ENCODE data around the gene TUBG2.
A peak's percentile ranks its signal among the peaks of the same experiment; 100 is the strongest.
"Not testable (repeated sequence)": the region's sequence is repeated elsewhere in the genome, so short reads cannot be mapped to it uniquely, and the experiment has no call there.

TUBG2 gene

DNA sequence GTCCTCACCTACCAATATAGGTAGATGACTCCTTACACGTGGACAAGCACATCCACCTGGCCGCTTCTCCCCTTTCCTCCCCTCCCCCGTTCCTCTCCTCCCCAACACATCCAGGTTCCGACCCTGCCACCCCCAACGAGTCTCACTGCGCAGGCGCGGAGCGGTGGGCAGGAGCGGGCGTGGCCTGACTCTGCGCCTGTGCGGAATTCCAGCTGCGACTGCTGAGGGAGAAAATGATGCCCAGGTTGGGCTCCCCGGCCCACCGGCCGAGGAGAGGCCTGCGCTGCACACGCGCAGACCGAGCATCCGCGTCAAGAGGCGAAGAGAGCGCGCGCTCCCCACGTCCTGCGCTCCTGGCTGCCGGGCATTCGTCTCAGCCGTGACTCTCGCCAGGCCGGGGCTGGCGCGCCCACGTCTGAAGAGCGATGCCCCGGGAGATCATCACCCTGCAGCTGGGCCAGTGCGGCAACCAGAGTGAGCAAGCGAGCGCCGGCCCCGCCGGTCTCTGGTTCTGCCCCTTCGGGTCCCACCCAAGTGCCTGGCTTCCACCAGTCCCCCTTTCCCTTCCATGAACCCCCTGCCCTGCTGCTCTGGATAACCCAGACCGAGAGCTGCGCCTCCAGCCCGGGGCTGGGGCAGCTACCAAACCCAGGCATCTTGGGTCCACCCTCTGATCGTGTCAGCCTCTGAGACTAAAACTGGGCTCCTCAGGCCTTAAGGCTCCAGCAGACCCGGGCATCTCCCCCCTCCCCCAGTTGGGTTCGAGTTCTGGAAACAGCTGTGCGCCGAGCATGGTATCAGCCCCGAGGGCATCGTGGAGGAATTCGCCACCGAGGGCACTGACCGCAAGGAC, at the start of gene TUBG2:
Gene TUBG2, plus strand, starts transcription at position 206 of the 853 bp plus-strand sequence. Its CDS starts 220 bp downstream, at position 426.
- peak; percentile 67 for DNase-seq (ENCODE audit: low read depth)

DNA sequence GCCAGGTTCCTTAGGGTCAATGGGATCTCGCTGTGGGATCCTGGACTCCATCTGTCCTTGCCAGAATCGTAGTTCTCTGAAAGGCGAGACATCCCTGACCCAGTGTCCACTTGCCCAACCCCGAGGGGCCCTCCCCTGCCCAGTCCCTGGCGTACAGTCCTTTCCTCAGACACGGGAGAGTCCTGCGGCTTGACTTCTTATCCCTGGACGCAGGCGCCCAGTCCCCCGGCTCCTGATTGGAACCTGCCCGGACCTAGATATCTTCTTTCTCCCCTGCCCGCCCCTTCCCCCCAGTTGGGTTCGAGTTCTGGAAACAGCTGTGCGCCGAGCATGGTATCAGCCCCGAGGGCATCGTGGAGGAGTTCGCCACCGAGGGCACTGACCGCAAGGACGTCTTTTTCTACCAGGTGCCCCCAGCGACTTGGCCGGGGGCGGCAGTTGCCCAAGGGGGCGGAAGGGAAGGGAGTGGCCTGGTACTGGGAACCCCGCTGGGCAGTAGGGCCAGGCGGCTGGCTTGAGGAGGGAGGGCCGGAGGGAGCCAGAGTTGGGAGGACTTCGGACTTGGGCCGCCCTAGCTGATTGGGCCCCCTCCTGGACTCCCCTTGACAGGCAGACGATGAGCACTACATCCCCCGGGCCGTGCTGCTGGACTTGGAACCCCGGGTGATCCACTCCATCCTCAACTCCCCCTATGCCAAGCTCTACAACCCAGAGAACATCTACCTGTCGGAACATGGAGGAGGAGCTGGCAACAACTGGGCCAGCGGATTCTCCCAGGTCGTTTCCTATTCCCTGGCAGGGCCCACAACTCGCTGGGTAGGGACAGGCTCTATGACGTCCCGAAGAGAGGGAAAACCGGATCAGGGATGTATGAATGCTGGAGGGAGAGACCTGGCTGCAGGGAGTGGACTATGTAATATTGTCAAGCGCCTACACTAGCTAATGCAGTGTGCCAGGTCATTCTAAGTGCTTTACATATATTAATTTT, 49.0 kb upstream of the TUBG2 start:
- not testable (repeated sequence) for DNase-seq (ENCODE audit: low read depth)

DNA sequence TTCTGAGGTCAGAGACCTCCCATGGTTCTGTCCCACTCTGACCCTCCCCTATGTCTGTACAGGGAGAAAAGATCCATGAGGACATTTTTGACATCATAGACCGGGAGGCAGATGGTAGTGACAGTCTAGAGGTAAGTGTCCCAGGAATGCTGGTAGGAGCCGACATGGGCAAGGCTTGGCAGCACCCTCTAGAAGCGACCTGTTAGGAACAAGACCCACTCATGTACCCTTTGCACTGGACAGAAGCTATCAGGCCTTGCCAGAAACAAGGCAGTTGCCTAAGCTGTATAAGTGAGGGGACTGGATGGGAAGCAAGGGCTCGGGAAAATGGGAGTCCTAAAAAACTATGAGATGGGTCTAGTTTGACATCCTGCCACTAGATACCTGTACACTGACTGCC, 47.1 kb upstream of the TUBG2 start:
- no peak for DNase-seq (ENCODE audit: low read depth)

DNA sequence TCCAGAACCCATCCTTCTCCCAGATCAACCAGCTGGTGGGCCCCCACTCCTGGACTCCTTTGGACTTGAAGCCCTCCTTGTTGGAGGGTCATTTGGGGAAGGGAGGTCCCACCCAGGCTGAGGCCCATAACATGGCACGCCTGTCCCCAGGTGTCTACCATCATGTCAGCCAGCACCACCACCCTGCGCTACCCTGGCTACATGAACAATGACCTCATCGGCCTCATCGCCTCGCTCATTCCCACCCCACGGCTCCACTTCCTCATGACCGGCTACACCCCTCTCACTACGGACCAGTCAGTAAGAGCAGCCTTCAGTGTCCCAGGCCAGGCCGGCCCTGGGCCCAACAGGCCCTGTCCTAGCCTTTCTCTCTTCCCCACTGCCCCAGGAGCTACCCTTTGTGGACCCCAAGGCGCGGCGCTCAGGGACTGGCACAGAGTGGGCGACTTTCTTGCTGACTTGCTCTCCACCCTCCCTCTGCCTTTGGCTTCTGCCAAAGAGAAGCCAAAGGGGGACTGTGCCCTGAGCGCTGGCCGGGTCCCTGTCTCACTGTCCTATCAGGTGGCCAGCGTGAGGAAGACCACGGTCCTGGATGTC, 45.3 kb upstream of the TUBG2 start:
- no peak for DNase-seq (ENCODE audit: low read depth)

DNA sequence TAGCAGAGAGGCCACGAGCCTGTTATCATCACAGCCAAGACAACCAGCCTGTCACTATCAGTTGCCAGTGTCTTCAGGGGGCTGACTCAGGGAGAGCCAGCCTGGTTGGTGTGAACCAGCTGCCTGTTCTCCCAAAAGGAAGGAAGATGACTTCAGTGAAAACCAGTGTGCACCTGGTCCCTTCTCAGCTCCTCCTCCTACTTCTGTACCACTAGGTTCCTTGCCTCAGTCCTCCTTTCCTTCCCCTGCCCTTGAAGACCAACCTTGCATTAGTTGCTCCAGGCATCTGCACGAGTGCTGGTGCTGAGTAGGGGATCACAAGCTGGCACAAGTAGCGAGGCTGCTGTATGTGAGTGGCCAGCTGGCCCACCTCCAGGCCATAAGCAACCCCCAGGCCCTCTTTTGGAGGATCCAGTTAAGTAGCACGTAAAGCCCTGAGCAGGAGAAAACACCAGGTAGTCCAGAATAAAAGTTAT, 41.1 kb upstream of the TUBG2 start:
- no peak for DNase-seq (ENCODE audit: low read depth)

DNA sequence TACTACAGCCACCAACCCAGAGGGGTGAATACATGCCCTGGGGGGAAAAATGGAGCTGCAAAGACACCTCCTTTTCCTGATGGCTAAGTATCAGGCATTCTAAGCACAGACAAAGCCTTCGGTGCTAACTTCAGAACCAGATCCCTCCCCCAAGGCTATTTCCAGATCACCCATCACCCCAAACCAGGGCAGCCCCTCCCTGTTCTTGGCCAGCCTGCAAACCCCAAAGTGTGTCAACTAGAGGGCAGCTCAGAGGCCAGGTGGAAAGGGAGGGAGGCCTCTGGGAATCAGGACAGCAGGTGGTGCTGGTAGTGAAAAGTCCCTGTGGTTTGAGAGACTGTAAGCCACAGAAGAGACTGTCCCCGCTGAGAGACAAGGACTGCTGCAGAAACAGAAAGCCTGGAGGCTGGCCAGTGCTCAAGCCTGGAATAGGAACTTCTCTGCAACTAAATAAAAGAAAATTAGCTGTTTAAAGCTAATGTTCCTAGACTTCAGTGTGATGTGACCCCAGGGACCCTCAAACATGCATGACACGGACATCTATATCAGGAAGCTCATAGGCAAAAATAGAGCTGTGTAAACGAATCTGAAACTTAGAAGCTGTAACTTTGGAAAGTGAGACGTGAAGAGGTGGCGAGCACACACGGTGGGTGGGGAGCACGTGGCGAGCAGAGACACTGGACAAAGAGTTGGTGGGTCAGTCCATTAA, 40.5 kb upstream of the TUBG2 start:
- no peak for DNase-seq (ENCODE audit: low read depth)

DNA sequence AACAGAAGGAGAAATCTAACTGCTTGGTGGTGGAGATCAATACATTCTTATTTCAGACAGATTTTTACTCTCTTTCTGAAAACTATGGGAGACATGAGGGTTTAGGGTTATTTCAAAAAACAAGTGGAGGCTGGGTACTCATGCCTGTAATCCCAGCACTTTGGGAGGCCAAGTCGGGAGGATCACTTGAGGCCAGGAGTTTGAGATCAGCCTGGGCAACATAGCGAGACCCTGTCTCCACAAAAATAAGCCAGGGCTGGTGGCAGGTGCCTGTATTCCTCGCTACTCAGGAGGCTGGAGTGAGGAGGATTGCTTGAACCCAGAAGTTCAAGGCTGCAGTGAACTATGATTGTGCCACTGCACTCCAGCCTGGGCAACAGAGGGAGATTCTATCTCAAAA, 37.1 kb upstream of the TUBG2 start:
- not testable (repeated sequence) for DNase-seq (ENCODE audit: low read depth)

DNA sequence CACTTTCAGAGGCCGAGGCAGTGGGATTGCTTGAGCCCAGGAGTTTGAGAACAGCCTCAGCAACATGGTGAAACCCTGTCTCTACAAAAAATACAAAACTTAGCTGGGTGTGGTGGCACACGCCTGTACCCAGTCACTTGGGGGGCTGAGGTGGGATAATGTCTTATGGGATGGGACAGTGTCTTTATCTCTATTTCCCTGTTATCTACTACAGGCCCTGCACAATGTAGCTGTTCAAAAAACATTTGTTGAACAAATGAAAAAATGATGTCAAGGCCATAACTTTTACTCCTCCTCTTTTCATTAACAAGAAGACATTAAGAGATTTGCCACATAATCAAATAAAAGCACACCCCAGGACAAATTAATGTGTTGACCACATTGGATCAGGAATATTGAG, 35.8 kb upstream of the TUBG2 start:
- no peak for DNase-seq (ENCODE audit: low read depth)

DNA sequence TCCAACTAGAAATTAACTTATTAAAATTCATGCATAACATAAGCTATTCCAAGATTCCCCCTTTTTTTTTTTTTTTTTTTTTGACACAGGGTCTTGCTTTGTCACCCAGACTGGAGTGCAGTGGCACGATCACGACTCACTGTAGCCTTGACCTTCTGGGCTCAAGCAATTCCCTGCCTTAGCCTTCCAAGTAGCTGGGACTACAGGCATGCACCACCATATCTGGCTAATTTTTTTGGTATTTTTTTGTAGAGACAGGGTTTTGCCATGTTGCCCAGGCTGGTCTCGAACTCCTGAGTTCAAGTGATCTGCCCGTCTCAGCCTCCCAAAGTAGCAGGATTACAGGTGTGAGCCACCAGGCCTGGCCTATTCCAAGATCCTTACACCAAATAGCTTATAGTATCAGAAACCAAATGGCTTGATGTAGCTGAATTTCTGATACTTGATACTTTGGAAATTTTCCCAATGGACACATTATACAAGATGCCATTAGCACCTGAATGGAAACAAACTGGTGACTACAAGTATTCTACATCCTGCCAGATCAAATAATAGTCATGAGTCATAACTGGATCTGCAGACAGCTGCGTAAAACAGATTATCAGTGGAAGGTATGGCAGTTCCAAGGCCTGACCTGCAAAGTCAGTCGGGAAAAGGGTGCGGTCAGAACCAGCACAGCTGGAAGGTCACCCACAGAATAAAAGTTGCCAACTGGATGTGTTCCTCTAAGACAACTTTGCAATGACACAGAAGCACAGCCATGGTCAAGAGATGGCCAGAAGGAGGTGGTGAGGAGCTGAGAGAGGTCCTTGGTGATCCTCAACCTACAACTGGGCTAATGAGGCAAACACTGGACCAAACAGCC, 35.1 kb upstream of the TUBG2 start:
- DNase-seq (ENCODE audit: low read depth) = no peak

DNA sequence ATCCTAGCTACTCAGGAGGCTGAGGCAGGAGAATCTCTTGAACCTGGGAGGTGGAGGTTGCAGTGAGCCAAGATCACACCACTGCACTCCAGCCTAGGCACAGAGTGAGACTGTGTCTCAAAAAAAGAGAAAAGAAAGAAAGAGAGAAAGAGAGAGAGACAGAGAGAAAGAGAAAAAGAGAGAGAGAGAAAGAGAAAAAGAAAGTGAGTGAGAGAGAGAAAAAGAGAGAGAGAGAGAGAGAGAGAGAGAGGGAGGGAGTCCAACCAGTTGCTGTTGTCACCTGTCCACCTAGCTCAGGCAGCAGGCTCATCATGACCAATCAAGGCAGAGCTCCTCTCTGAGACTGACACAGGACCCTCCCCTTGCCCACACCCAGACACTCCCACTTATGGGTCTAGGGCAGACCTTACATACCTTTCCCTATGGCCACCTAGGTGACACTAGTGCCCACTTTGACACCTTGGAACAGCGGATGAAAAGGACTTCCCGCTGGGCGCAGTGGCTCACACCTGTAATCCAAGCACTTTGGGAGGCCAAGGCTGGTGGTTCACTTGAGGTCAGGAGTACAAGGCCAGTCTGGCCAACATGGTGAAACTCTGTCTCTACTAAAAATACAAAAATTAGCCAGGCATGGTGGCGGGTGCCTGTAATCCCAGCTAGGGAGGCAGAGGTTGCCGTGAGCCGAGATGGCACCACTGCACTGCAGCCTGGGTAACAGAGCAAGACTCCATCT, 31.9 kb upstream of the TUBG2 start:
- not testable (repeated sequence) for DNase-seq (ENCODE audit: low read depth)

DNA sequence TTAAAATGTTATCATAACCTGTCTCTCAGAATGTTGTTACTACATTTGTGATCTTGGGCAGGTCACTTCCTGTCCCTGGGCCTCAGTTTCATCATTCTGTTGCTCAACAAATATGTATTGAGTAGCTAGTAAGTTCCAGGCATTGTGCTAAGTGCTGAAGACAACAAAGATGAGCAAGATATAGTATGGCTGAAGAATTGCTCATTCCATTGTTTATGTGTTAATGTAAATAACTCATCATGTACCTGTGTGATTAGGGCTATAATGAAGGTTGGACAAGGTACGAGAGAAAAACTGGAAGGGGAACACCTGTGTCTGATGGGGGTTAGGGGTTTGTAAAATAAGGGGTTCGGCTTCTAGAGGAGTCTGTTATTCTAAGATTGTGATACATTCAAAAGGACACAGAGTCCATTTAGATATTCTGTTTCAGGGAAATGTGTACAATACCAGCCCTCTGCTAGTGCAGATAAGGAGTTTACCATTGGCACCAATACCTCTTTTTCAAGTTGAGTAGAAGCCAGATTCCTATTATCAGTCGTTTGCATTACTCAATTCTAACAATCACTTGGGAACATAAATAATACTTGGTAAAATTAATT, 29.6 kb upstream of the TUBG2 start:
- DNase-seq (ENCODE audit: low read depth) = no peak

DNA sequence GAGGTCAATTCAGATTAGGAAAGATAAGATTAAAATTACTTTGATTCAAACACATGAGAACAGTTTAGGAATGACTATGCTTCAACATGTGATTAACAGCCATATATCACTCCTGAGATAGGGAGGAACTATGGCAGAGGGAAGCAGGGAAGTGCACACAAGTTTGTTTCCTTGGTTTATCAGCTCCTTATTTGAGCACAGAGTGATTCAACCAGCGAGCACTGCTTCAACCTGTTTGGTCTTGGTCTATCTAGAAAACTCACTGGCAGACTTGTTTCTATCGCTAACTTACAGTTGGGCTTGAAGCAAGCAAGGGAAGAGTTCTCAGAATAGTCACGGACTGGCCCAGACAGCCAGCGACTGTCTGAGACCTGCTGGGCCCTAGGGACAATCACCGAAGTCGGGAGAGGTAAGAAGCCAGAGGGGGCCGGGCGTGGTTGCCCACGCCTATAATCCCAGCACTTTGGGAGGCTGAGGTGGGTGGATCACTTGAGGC, 26.1 kb upstream of the TUBG2 start:
- no peak for DNase-seq (ENCODE audit: low read depth)

DNA sequence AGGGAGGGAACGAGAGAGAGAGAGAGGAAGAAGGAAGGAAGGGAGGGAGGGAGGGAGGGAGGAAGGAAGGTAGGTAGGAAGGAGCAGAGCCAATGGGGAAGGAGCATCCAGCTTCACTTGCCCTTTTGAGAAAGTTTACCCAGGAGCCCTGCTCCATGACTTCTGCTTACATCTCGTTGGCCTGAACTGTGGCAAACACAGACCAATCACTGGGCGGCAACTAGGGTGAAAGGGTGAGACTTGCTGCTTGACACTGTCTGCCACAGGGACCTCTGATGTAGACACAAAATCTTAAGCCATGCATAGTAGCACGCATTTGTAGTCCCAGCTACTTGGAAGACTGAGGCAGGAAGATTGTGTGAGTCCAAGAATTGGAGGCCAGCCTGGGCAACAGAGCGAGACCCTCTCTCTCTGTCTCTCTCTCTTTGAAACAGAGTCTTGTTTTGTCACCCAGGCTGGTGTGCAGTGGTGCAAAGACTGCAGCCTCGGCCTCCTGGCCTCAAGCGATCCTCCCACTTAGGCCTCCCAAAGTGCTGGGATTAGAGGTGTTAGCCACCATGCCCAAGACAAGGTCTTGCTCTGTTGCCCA, 19.5 kb upstream of the TUBG2 start:
- no peak for DNase-seq (ENCODE audit: low read depth)

DNA sequence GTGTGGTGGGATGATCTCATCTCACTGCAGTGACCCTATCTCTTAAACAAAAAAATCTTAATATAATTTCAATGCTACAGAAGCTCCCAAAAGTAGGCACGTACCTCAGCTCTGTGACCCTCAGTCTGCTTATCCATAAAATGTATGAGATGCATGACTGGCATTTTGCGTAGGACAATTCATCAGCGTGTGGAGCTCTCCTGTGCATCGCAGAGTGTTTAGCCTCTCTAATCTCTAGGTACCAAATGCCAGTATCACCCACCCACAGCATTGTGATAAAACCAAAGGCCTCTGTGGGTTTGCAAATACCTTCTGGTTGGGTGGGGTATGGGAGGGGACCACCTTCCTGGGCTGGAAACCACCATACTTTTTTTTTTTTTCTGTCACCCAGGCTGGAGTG, 19.0 kb upstream of the TUBG2 start:
- no peak for DNase-seq (ENCODE audit: low read depth)

DNA sequence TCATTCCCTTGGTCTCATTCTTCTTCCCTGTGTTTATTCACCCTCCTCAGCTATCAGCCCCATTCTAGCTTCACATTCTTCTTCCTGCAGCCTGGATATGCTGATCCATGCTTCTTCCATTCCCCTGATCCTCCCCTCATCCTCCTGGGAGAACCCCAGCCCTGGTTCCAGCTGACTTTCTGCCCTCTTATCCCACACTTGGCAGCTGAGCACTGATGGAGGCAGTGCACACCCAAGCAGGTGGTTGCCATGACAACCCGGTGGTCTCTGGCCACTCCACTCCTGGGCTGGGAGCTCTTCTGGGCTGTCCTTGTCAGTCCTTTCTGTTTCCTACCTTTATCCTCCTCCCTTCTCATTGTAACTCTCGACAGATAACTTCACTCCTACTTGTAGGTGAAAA, 16.7 kb upstream of the TUBG2 start:
- no peak for DNase-seq (ENCODE audit: low read depth)

DNA sequence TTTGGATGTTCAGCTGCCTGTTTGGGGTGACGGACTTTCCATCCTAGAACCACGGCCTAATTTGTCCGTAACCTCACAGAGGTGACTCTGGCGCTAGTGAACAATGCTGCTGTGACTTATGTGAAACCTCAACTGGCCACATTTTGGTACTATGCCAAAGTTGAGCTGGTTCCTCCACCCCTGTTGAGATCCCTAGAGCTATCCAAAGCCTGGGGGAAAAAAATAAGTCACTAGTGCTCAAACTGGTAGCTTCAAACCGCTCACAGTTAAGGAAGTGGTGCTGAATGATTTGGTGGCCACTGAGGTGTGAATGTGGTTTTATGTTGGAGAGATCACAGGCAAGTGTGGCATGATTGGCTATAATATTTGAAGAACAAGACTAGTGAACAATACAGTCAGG, 11.3 kb upstream of the TUBG2 start:
- DNase-seq (ENCODE audit: low read depth) = no peak

DNA sequence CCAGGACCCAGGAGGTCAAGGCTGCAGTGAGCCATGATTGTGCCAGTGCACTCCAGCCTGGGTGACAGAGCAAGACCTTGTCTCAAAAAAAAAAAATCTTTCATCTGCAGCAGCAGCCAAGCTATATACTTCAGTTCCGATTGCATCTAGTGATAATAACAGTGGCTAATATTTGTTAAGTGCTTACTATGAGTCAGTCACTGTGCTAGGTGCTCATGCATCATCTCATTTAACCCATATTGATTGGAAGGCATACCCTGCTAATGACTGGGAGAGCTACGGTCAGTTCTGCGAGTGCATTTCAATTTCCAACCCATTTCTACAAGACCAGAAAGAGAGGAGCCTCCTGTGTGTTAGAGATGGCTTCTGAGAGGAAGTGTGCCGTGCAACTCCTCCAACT, 7.7 kb upstream of the TUBG2 start:
- no peak for DNase-seq (ENCODE audit: low read depth)

DNA sequence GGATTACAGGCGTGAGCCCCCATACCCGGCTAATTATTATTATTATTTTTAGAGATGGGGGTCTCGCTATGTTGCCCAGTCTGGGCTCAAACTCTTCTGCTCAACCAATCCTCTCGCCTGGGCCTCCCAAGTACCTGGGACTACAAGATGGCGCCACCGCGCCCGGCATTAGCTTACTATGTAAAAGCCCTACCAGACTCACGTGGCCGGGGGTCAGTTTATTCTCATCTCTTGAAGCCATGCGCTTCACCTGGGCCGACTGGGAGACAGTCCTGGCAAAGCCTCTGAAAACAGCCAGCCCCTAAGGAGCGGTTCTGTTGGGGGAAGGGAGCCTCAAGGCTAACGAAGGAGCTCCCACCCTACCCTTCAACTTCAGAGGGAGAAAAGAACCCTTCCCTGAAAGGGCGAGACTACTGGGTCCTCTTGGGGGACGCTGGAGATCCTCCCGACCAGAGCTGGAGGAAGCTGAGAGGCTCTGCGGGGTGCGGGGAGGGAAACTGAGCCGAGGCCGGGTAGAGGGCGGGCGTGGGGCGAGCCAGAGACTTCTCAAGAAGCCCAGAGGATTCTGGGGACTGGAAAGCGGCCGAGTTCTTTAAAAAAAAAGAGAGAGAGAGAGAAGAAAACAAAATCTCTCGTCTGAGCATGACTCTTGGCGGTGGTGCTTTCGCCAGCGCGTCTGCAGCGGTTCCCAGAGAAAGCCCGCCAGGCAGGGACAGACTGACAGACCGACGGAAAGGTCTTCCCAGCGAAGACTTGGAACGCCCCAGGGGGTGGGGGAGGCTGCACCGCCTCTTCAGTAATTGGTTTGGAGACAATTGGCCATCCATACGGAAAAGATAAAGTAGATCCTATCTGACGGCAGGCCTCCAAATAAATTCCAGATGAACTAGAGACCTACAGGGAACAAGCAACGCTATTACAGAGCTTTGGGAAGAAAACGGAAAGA, 5.6 kb upstream of the TUBG2 start:
- DNase-seq (ENCODE audit: low read depth) = no peak

Measured in stimulated activated CD8-positive, alpha-beta memory T cell treated with anti-CD3 and anti-CD28 coated beads, Interleukin-15, amount 100 ng/mL, for 24 hours (primary cell).